Astrocyte of the cerebellum (primary cell): Measurements from ENCODE around the gene PRKCA.

Experiments used
- DNase-seq: peaks from one replicate; pipeline ENCODE4 v3.0.0-alpha.2; 2011; ENCODE audit warnings: low read depth
- H3K4me3 ChIP-seq: 2 replicates; pipeline ENCODE4 v1.5.1; 2011; ENCODE audit warnings: mild to moderate bottlenecking, low read depth, low read length, moderate library complexity
- in situ Hi-C: cut with HindIII; loops from 2 replicates; pipeline ENCODE4 v1.10.0; 2017; ENCODE audit warnings: low sequenced_read_pairs
- TF ChIP-seq, protein P1 (sequence below): IDR thresholded peaks from 2 replicates; pipeline ENCODE4 v1.5.1; 2012; ENCODE audit warnings: low read length, low read depth, moderate library complexity, mild to moderate bottlenecking; ENCODE audit errors: missing control alignments

The PRKCA gene

DNA sequence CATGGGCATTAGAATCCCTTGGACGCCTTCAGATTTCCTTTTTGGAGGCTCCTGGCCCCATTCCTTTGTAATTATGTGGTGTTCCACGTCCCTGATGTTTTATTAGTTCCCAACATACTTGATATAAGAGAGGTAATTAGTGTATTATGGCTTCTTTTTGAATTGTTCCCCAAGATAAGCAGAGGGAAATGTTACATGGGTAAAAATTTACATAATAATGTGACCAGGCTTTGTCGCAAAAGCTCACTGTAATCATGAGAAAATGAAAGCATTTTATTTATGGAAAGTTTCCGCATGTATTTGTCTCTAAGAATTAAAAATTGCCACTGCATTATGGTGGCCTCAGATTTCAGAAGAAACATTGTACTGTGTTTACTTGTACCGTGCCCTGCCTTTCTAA lies 177.8 kb downstream of the PRKCA start:
- in situ Hi-C loops: no loop called here
- no peak overlapping the region for H3K4me3 ChIP-seq
- TF ChIP-seq, protein P1, sequence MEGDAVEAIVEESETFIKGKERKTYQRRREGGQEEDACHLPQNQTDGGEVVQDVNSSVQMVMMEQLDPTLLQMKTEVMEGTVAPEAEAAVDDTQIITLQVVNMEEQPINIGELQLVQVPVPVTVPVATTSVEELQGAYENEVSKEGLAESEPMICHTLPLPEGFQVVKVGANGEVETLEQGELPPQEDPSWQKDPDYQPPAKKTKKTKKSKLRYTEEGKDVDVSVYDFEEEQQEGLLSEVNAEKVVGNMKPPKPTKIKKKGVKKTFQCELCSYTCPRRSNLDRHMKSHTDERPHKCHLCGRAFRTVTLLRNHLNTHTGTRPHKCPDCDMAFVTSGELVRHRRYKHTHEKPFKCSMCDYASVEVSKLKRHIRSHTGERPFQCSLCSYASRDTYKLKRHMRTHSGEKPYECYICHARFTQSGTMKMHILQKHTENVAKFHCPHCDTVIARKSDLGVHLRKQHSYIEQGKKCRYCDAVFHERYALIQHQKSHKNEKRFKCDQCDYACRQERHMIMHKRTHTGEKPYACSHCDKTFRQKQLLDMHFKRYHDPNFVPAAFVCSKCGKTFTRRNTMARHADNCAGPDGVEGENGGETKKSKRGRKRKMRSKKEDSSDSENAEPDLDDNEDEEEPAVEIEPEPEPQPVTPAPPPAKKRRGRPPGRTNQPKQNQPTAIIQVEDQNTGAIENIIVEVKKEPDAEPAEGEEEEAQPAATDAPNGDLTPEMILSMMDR: no peak
- no peak for DNase-seq

GRCh38 chr17:66480802-66481201 lies 178.4 kb downstream of the PRKCA start:
- no peak overlapping the region for H3K4me3 ChIP-seq
- TF ChIP-seq, protein P1: no peak
- in situ Hi-C loops: no loop called here
- no peak for DNase-seq

- in situ Hi-C loops: no loop called here
- no peak for DNase-seq
- TF ChIP-seq, protein P1: no peak
- H3K4me3 ChIP-seq: no peak overlapping the region
These were observed 178.9 kb downstream of the PRKCA start for GRCh38 chr17:66481271-66481670.

DNA sequence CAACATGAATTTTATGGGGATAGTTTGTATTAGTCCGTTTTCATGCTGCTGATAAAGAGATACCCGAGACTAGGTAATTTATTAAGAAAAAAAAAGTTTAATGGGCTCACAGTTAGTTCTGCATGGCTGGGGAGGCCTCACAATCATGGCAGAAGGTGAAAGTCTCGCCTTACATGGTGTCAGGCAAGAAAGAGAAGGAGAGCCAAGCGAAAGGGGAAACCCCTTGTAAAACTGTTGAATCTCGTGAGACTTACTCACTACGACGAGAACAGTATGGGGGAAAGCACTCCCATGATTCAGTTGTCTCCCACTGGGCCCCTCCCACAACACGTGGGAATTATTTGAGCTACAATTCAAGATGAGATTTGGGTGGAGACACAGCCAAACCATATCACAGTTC lies 181.5 kb downstream of the PRKCA start:
- in situ Hi-C loops: no loop called here

DNA sequence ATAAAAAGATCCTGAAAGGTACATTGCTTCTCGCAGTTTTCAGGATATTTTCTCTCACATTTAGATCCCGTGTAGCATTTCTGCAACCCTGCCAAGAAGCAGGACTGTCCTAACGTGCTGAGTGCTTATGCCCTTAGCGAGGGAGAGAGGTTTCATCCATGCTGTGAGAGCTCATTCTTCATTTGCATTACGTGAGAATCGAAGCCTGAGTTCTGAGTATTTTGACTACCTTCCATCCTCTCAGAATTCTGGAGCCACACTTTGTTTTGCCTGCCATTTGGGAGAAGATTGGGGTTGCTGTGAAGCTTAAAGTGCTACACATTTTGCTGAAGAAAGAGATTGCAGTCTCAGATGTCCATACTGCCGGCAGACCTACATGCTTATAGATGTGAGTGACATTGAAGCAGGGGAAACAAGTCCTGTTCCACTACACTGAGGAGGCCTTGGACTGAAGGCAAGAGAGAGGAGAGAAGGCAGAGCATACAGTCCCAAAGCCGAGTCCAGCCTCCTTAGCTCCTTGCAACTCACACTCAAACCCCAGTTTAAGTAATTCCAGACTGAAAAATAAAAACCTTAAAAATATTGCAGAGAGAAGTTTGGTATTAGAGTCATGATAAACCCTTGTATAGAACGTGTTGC lies 183.0 kb downstream of the PRKCA start:
- TF ChIP-seq, protein P1: no peak
- in situ Hi-C loops: no loop called here
- no peak overlapping the region for H3K4me3 ChIP-seq
- no peak for DNase-seq

More for the DNA sequence above, 181.5 kb downstream of the PRKCA start:
- H3K4me3 ChIP-seq: no peak overlapping the region
- TF ChIP-seq, protein P1: no peak
- DNase-seq: no peak

DNA sequence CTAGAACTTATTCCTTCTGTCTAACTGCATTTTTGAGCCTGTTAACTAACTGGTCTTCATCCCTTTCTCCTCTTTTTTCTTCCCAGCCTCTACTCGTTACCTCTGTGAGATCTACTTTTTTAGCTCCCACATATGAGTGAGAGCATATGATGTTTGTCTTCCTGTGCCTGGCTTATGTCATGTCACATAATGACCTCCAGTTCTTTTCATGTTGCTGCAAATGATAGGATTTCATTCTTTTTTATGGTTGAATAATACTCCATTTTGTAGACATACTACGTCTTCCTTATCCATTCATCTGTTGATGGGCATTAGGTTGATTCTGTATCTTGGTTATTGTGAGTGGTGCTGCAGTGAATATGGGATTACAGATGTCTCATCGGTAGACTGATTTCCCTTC lies 184.7 kb downstream of the PRKCA start:
- in situ Hi-C loops: no loop called here
- no peak overlapping the region for H3K4me3 ChIP-seq
- no peak for DNase-seq
- TF ChIP-seq, protein P1: no peak

- in situ Hi-C loops: no loop called here
- DNase-seq: no peak
- TF ChIP-seq, protein P1: no peak
- H3K4me3 ChIP-seq: no peak overlapping the region
These were observed 185.6 kb downstream of the PRKCA start for GRCh38 chr17:66487981-66488468.
